Kidney tubule cell (primary cell): ENCODE results near the gene MASP1.

Source experiments
- DNase-seq: peaks from one replicate; pipeline ENCODE4 v3.0.0-alpha.2; 2018; ENCODE audit warnings: low spot score

MASP1 gene

GRCh38 chr3:187186801-187187421 is 104.6 kb downstream of the MASP1 start:
- peak; percentile 73 for DNase-seq

- no peak for DNase-seq
Observed at GRCh38 chr3:187186375-187186774, 105.2 kb downstream of the MASP1 start.

GRCh38 chr3:187185759-187186158 is 105.8 kb downstream of the MASP1 start:
- DNase-seq: no peak
